ENCODE data around the gene SCCPDH. TPM values are rescaled to one million over a fixed set of nuclear protein-coding genes. Genes with fewer than 3 reads are reported as not detected.
"Not testable (repeated sequence)": the region's sequence is repeated elsewhere in the genome, so short reads cannot be mapped to it uniquely, and the experiment has no call there.

The SCCPDH gene
- polyA plus RNA-seq, 1 experiment: 46.6 TPM

GRCh38 chr1:246734866-246735265 is 10.7 kb downstream of the SCCPDH start:
- H3K27me3 ChIP-seq (ENCODE audit: control insufficient read depth, insufficient read depth, low read length): no peaks in the 10 kb centered on the region
- POLR2A ChIA-PET: no interaction called here
- H3K27ac ChIP-seq (ENCODE audit: low read depth, low read length): no peak overlapping the region
- CTCF ChIA-PET: interaction anchor here (0.9 to 1.6 kb wide), 2 partner anchors 19 to 46 kb away, joined by 3 read pairs; no protein-coding TSS in a partner anchor
- H3K9me3 ChIP-seq (ENCODE audit: control insufficient read depth, insufficient read depth, low read length): no peaks in the 10 kb centered on the region
- TF ChIP-seq CTCF (IDR thresholded peaks at IDR 0.05; ENCODE audit: low read depth, low read length): no peak
- H3K4me3 ChIP-seq (ENCODE audit: low read depth, low read length): no peak overlapping the region
- no peak for DNase-seq (ENCODE audit: low read depth, low spot score)

- H3K4me3 ChIP-seq (ENCODE audit: low read depth, low read length): no peak overlapping the region
- no peak overlapping the region for H3K27ac ChIP-seq (ENCODE audit: low read depth, low read length)
- CTCF ChIA-PET: interaction anchor here (0.6 to 1.6 kb wide), 2 partner anchors 18 to 238 kb away, joined by 3 read pairs; no protein-coding TSS in a partner anchor
- no peak for DNase-seq (ENCODE audit: low read depth, low spot score)
- H3K9me3 ChIP-seq (ENCODE audit: control insufficient read depth, insufficient read depth, low read length): no peaks in the 10 kb centered on the region
- no peak for TF ChIP-seq CTCF (IDR thresholded peaks at IDR 0.05; ENCODE audit: low read depth, low read length)
- H3K27me3 ChIP-seq (ENCODE audit: control insufficient read depth, insufficient read depth, low read length): no peaks in the 10 kb centered on the region
- POLR2A ChIA-PET: no interaction called here
These were observed 11.5 kb downstream of the SCCPDH start for GRCh38 chr1:246735735-246736134.

- no peak for DNase-seq (ENCODE audit: low read depth, low spot score)
- no peaks in the 10 kb centered on the region for H3K27me3 ChIP-seq (ENCODE audit: control insufficient read depth, insufficient read depth, low read length)
- CTCF ChIA-PET: interaction anchor here (0.6 to 1.2 kb wide), 2 partner anchors 42 to 178 kb away, joined by 3 read pairs; no protein-coding TSS in a partner anchor
- POLR2A ChIA-PET: no interaction called here
- TF ChIP-seq CTCF (IDR thresholded peaks at IDR 0.05; ENCODE audit: low read depth, low read length): no peak
- no peak overlapping the region for H3K27ac ChIP-seq (ENCODE audit: low read depth, low read length)
- no peak overlapping the region for H3K4me3 ChIP-seq (ENCODE audit: low read depth, low read length)
- H3K9me3 ChIP-seq (ENCODE audit: control insufficient read depth, insufficient read depth, low read length): peaks cover 4% of the 10 kb centered on the region; the same call in 1 of the 2 replicates
These were observed 18.2 kb downstream of the SCCPDH start for GRCh38 chr1:246742396-246742795.

GRCh38 chr1:246746155-246746554 is 21.9 kb downstream of the SCCPDH start:
- CTCF ChIA-PET; H3K9me3 ChIP-seq (ENCODE audit: control insufficient read depth, insufficient read depth, low read length); H3K27ac ChIP-seq (ENCODE audit: low read depth, low read length); DNase-seq (ENCODE audit: low read depth, low spot score); H3K27me3 ChIP-seq (ENCODE audit: control insufficient read depth, insufficient read depth, low read length); H3K4me3 ChIP-seq (ENCODE audit: low read depth, low read length); POLR2A ChIA-PET: not testable (repeated sequence)

- Histone ChIP-seq H3K27me3 (ENCODE audit: control insufficient read depth, insufficient read depth, low read length) (no peaks in the 10 kb centered on the region), H3K9me3 (ENCODE audit: control insufficient read depth, insufficient read depth, low read length) (no peaks in the 10 kb centered on the region), H3K27ac (ENCODE audit: low read depth, low read length) (no peak overlapping the region), H3K4me3 (ENCODE audit: low read depth, low read length) (no peak overlapping the region)
- no peak for TF ChIP-seq CTCF (IDR thresholded peaks at IDR 0.05; ENCODE audit: low read depth, low read length)
- ChIA-PET CTCF (no interaction called here), POLR2A (no interaction called here)
- DNase-seq (ENCODE audit: low read depth, low spot score): no peak
These were observed 23.8 kb downstream of the SCCPDH start for GRCh38 chr1:246748006-246748405.

- ChIA-PET POLR2A (no interaction called here), CTCF (no interaction called here)
- Histone ChIP-seq H3K27me3 (ENCODE audit: control insufficient read depth, insufficient read depth, low read length) (no peaks in the 10 kb centered on the region), H3K27ac (ENCODE audit: low read depth, low read length) (no peak overlapping the region), H3K4me3 (ENCODE audit: low read depth, low read length) (no peak overlapping the region), H3K9me3 (ENCODE audit: control insufficient read depth, insufficient read depth, low read length) (no peaks in the 10 kb centered on the region)
- no peak for TF ChIP-seq CTCF (IDR thresholded peaks at IDR 0.05; ENCODE audit: low read depth, low read length)
- no peak for DNase-seq (ENCODE audit: low read depth, low spot score)
These were observed 24.7 kb downstream of the SCCPDH start for GRCh38 chr1:246748867-246749266.
